Endothelial cell of umbilical vein (primary cell): ENCODE data around the gene MOB3B. TPM values are rescaled to one million over a fixed set of nuclear protein-coding genes. Genes with fewer than 3 reads are reported as not detected.

Experiments used
- BruUV-seq: library from RNA; stranded (reverse); fragments of 400-500 nt; replicated peaks from 2 replicates; lab custom pipeline; 2021; lab: Mats Ljungman, UMichigan
- CTCF ChIA-PET: fragments of 300-600, 350-600 bp; sonication (Branson Sonifier 250); formaldehyde crosslinking; loops from one replicate; lab custom pipeline; 2021; ENCODE audit warnings: antibody characterized with exemption, inconsistent platforms; lab: Charles Lee
- POLR2A ChIA-PET: fragments of 300-600, 350-600 bp; sonication (Branson Sonifier 250); formaldehyde crosslinking; loops from one replicate; lab custom pipeline; 2021; ENCODE audit warnings: antibody characterized with exemption, inconsistent platforms; lab: Charles Lee
- DNase-seq: peaks from one replicate; pipeline ENCODE4 v3.0.0-alpha.2; 2011; ENCODE audit warnings: low read depth, low spot score
- FAIRE-seq: peaks from 2 replicates; lab custom pipeline; 2011; peaks lifted over from hg19 to GRCh38; lab: Jason Lieb, UNC
- H2AFZ ChIP-seq: 2 replicates; pipeline ENCODE4 v1.6.0; 2012; ENCODE audit warnings: low read depth, low read length, control low read depth, inconsistent platforms
- H3K27ac ChIP-seq: 2 replicates; pipeline ENCODE4 v1.5.1; 2011; ENCODE audit warnings: low read depth, mild to moderate bottlenecking, control low read depth, low read length, moderate library complexity; ENCODE audit not compliant: insufficient read depth
- H3K27me3 ChIP-seq, 2 experiments: 2 replicates each; pipeline versions ENCODE4 v1.6.0 to v1.6.1; 2011; ENCODE audit warnings: low read length in 2 of 2, mixed read lengths in 1 of 2; ENCODE audit not compliant: control insufficient read depth in 2 of 2, insufficient read depth in 2 of 2
- H3K36me3 ChIP-seq, 2 experiments: 2 replicates in 1 of 2; 3 replicates in 1 of 2; pipeline ENCODE4 v1.5.1; 2011; ENCODE audit warnings: low read length in 2 of 2, mild to moderate bottlenecking in 1 of 2, moderate library complexity in 1 of 2; ENCODE audit not compliant: control insufficient read depth in 2 of 2, insufficient read depth in 2 of 2; ENCODE audit errors: extremely low read depth in 1 of 2
- H3K4me1 ChIP-seq: 3 replicates; pipeline ENCODE4 v1.5.1; 2011; ENCODE audit warnings: mild to moderate bottlenecking, low read length; ENCODE audit not compliant: control insufficient read depth, insufficient read depth; ENCODE audit errors: extremely low read depth
- H3K4me2 ChIP-seq: 2 replicates; pipeline ENCODE4 v1.6.1; 2011; ENCODE audit warnings: low read length, control low read depth, mixed read lengths; ENCODE audit not compliant: insufficient read depth
- H3K4me3 ChIP-seq, 3 experiments: fragments of 200-600 bp in 1 of 3; sonication (generic), shearing (Covaris generic) in 1 of 3; replicated peaks in 1 of 3; 2 replicates each; pipeline ENCODE4 v1.5.1; 2011 to 2016; ENCODE audit warnings: control low read depth in 3 of 3, low read length in 3 of 3, mild to moderate bottlenecking in 2 of 3, inconsistent platforms in 1 of 3, low read depth in 1 of 3, moderate library complexity in 1 of 3; ENCODE audit not compliant: insufficient read depth in 1 of 3
- H3K79me2 ChIP-seq: 2 replicates; pipeline ENCODE4 v1.6.0; 2012; ENCODE audit warnings: low read length, inconsistent platforms; ENCODE audit not compliant: control insufficient read depth, insufficient read depth
- H3K9ac ChIP-seq: replicated peaks from 2 replicates; pipeline ENCODE3; 2011; ENCODE audit warnings: low read length, control low read depth; ENCODE audit not compliant: insufficient read depth; ENCODE audit errors: extremely low read depth
- H3K9me1 ChIP-seq: replicated peaks from 3 replicates; pipeline ENCODE4 v1.6.0; 2011; ENCODE audit warnings: mild to moderate bottlenecking, low read length; ENCODE audit not compliant: control insufficient read depth, insufficient read depth; ENCODE audit errors: extremely low read depth
- H3K9me3 ChIP-seq: replicated peaks from 2 replicates; pipeline ENCODE4 v1.5.1; 2012; ENCODE audit warnings: low read length, inconsistent platforms; ENCODE audit not compliant: control insufficient read depth, insufficient read depth
- H4K20me1 ChIP-seq: replicated peaks from 2 replicates; pipeline ENCODE3; 2011; ENCODE audit warnings: mild to moderate bottlenecking, low read length; ENCODE audit not compliant: control insufficient read depth, insufficient read depth; ENCODE audit errors: extremely low read depth
- FOS ChIP-seq: IDR thresholded peaks from 2 replicates; pipeline ENCODE4 v1.6.1; 2011; ENCODE audit warnings: mild to moderate bottlenecking, low read length, moderate library complexity, borderline replicate concordance; ENCODE audit not compliant: insufficient read depth
- GATA2 ChIP-seq: IDR thresholded peaks from 2 replicates; pipeline ENCODE4 v1.7.0; 2011; ENCODE audit warnings: low read depth, mild to moderate bottlenecking, moderate library complexity, mixed read lengths, low read length; ENCODE audit not compliant: insufficient read length, insufficient read depth
- MYC ChIP-seq: IDR thresholded peaks from one replicate; pipeline ENCODE4 v1.6.1; 2011; ENCODE audit warnings: mild to moderate bottlenecking, low read depth, low read length
- dilution Hi-C: fragments of 300-500 bp; cut with MboI; formaldehyde crosslinking; loops from one replicate; pipeline ENCODE4 v1.15.0; 2019; ENCODE audit warnings: low sequenced_read_pairs; ENCODE audit not compliant: extremely low pct_ligation_motif_present
- intact Hi-C: fragments of 100-400 bp; cut with micrococcal nuclease; formaldehyde crosslinking; loops from one replicate; pipeline ENCODE4 v1.10.0; 2022
- polyA plus RNA-seq, 4 experiments: library from polyadenylated mRNA; depleted of rRNA in 3 of 4; stranded (reverse) in 3 of 4; unstranded in 1 of 4; fragments of >200 nt; gene quantifications; 2 replicates each; pipeline versions ENCODE4 v1.2.1 to v1.2.3, GENCODE V29; 2011 to 2012; ENCODE audit warnings: missing spikeins in 1 of 4
- total RNA-seq: library from RNA; stranded (reverse); gene quantifications from 2 replicates; pipeline ENCODE4 v1.2.3, GENCODE V29; 2021
- TF ChIP-seq, protein P1 (sequence below), 2 donors: IDR thresholded peaks; 1 replicate in 1 of 2; 2 replicates in 1 of 2; pipeline ENCODE4 v1.5.1; 2011; ENCODE audit warnings: low read length in 2 of 2, mild to moderate bottlenecking in 2 of 2, moderate library complexity in 2 of 2, control low read depth in 1 of 2, inconsistent platforms in 1 of 2, low read depth in 1 of 2; ENCODE audit not compliant: insufficient read depth in 1 of 2; ENCODE audit errors: extremely low read depth in 1 of 2
- TF ChIP-seq, protein P2 (sequence below): IDR thresholded peaks from 2 replicates; pipeline ENCODE4 v1.6.1; 2011; ENCODE audit not compliant: insufficient read depth, insufficient read length

Gene MOB3B
- total and polyA plus RNA-seq, 2 donors (not counting 3 experiments of a cell fraction or from before 2014, with no cell fraction given) = 0.03 TPM; not detected in 1

DNA sequence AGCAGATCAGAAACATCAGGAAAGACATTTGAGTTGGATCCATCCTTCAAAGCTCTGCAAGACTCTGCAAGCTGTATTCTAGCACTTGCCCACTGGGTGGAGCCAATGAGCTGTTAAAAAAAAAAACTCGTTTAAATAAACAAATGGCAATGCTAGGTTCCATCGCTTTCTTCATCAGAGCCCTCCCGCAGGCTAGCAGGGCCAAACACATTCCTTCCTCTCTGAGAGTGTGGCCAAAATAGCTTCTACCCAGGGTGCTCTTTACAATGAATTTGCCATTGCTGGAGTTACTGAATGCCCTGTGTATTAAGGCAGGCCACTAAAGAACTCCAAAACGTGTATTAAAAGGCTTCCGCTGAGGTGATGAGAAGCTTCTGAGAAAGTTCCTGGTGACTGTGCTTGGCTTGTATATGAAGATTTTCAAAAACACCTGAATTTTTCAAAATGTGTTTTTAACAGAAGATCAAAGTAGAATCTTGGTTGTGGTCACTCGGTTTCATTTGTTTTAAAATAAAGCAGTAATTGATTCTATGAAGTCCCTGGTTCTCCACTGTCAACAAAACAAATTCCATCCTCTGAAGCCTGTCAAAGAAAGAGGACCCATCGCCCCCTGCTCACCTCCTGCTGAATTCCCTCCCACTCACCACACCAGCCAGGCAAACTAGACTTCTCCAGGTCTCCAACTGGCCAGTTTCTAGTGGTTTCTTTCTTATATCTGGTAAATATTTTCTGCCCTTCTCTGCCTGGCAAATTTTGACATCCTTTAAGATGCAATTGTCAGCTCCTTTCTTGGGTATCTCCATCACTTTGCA is 196.2 kb downstream of the MOB3B start:
- no peaks in the 10 kb centered on the region for H3K9me1 ChIP-seq
- no peak overlapping the region for H3K27ac ChIP-seq
- H3K27me3 ChIP-seq = peaks cover 1 to 14% of the 10 kb centered on the region in 2 experiments
- ChIA-PET CTCF (interaction anchor here (0.6 to 3.3 kb wide), 31 partner anchors 9 to 739 kb away, joined by 3 to 114 read pairs (median 5); partner anchors contain the start of genes IFNK and MOB3B), POLR2A (no interaction called here)
- H3K4me2 ChIP-seq = no peak overlapping the region
- no peaks in the 10 kb centered on the region for H3K4me1 ChIP-seq
- FAIRE-seq = peak; percentile 96
- DNase-seq = peak; percentile 79
- dilution Hi-C loops (loop anchor here (25.0 kb wide), 1 partner anchor 179 kb away; the partner anchor contains the start of gene IFNK), intact Hi-C loops (loop anchor here (1.0 to 10.0 kb wide), 3 partner anchors 196 to 391 kb away; partner anchors contain the start of gene MOB3B)
- H3K79me2 ChIP-seq = no peaks in the 10 kb centered on the region
- no peak overlapping the region for H2AFZ ChIP-seq
- no peaks in the 10 kb centered on the region for H3K9me3 ChIP-seq
- TF ChIP-seq, protein P1, sequence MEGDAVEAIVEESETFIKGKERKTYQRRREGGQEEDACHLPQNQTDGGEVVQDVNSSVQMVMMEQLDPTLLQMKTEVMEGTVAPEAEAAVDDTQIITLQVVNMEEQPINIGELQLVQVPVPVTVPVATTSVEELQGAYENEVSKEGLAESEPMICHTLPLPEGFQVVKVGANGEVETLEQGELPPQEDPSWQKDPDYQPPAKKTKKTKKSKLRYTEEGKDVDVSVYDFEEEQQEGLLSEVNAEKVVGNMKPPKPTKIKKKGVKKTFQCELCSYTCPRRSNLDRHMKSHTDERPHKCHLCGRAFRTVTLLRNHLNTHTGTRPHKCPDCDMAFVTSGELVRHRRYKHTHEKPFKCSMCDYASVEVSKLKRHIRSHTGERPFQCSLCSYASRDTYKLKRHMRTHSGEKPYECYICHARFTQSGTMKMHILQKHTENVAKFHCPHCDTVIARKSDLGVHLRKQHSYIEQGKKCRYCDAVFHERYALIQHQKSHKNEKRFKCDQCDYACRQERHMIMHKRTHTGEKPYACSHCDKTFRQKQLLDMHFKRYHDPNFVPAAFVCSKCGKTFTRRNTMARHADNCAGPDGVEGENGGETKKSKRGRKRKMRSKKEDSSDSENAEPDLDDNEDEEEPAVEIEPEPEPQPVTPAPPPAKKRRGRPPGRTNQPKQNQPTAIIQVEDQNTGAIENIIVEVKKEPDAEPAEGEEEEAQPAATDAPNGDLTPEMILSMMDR (IDR thresholded peaks at IDR 0.05; ENCODE audit: extremely low read depth in 1 of 2, insufficient read depth in 1 of 2, low read depth in 1 of 2, low read length in 2 of 2) = peak; percentile 71 to 79
- TF ChIP-seq MYC = no peak
- TF ChIP-seq, protein P2, sequence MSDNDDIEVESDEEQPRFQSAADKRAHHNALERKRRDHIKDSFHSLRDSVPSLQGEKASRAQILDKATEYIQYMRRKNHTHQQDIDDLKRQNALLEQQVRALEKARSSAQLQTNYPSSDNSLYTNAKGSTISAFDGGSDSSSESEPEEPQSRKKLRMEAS = no peak
- no peak for TF ChIP-seq FOS
- TF ChIP-seq GATA2 = no peak
- H3K36me3 ChIP-seq = no peaks in the 10 kb centered on the region
- no TSS peak for BruUV-seq
- H3K4me3 ChIP-seq = no peak overlapping the region
- no peaks in the 10 kb centered on the region for H4K20me1 ChIP-seq
- H3K9ac ChIP-seq = no peak overlapping the region
